ENCODE results near the gene TCL1B.

TCL1B gene

DNA sequence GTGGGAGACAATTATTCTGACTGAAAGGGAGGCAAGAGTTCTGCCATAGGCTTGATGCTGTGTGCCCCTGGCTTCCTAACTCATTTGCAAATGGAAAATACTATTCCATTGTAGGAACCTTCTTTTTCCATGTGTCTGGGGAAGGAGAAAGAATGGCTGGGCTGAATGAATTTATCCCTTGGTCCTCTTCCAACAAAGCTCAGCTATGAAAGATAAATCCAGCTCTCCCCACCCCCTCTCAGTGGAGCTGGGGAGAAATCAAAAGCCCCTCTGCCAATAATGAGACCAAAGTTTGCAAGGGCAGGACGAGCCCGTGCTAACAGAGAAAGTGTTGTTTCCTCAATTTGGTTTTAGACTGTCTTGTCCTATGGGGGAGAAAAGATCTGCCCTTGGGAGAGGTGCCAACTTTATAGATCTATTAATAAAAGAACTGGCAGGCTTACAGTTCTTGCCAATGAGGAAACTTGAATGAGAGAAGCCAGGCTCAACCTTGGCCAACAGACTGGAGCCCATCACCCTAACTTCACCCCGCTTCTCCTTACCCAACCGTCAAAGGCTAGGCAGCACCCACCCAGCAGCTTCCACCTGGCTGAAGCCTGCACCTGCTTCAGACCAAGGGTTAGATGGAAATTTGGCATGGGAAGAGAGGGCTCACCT lies 8.9 kb upstream of the TCL1B start:
- H3K27ac ChIP-seq (ENCODE audit: low read depth, low read length): no peak overlapping the region
- no peak overlapping the region for H3K9ac ChIP-seq (ENCODE audit: low read length)
- H3K4me3 ChIP-seq (ENCODE audit: low read length): no peak overlapping the region
- no peaks in the 10 kb centered on the region for H3K36me3 ChIP-seq (ENCODE audit: control insufficient read depth, insufficient read depth, low read length)
- no peaks in the 10 kb centered on the region for H3K4me1 ChIP-seq (ENCODE audit: control insufficient read depth, insufficient read depth, low read length)
- no peaks in the 10 kb centered on the region for H3K27me3 ChIP-seq (ENCODE audit: control insufficient read depth, insufficient read depth, low read length)

DNA sequence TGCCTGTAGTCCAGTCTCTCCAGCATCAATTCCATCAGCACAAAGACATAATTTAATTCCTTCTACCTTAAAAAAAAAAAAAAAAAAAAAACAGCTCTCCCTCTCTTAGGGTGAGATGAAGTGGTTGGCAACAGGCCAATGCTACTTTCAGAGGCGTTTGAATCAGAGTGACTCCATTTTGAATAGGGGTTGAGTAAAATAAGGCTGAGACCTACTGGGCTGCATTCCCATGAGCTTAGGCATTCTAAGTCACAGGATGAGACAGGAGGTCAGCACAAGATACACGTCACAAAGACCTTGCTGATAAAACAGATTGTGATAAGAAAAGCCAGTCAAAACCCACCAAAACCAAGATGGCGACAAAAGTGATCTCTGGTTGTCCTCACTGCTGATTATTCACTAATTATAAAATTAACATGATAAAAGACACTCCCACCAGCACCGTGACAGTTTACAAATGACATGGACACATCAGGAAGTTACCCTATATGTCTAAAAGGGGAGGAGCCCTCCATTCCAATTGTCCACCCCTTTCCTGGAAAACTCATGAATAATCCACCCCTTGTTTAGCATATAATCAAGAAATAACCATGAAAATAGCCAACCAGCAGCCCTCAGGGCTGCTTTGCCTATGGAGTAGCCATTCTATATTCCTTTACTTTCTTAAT lies 6.9 kb upstream of the TCL1B start:
- Histone ChIP-seq H3K27ac (ENCODE audit: low read depth, low read length) (no peak overlapping the region), H3K36me3 (ENCODE audit: control insufficient read depth, insufficient read depth, low read length) (no peaks in the 10 kb centered on the region), H3K27me3 (ENCODE audit: control insufficient read depth, insufficient read depth, low read length) (no peaks in the 10 kb centered on the region), H3K4me3 (ENCODE audit: low read length) (no peak overlapping the region), H3K9ac (ENCODE audit: low read length) (no peak overlapping the region), H3K4me1 (ENCODE audit: control insufficient read depth, insufficient read depth, low read length) (no peaks in the 10 kb centered on the region)

DNA sequence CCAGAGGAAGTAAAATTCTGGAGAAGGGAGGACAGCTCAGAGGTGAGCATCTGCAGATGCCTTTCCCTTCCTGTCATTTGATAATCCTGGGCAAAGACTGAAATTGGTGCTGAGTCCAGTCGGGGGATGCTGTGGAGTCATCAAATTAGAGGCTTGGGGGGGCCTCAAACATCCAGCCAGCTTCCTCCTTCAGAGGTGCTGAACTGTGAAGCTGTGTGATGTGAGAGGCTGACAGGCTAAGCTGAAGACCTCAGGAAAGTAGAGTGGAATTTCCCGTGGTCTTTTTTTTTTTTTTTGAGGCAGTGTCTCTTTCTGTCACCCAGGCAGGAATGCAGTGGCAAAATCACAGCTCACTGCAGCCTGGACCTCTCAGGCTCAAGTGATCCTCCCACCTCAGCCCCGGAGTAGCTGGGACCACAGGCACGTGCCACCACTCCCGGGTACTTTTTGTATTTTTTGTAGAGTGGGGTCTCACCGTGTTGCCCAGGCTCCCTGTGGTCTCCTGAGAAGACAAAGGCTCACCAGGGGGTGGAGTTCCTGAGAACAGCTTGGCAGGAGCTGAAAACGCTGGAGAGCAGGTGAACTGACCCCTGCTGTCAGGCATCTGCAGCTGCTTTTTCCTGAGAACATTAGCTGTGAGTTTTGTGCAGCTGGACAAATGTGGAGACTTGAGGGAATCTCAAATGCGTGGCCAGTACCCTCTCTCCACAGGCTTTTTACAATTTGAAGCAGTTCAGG lies 6.1 kb upstream of the TCL1B start:
- H3K4me3 ChIP-seq (ENCODE audit: low read length): no peak overlapping the region
- no peaks in the 10 kb centered on the region for H3K36me3 ChIP-seq (ENCODE audit: control insufficient read depth, insufficient read depth, low read length)
- H3K27me3 ChIP-seq (ENCODE audit: control insufficient read depth, insufficient read depth, low read length): no peaks in the 10 kb centered on the region
- no peaks in the 10 kb centered on the region for H3K4me1 ChIP-seq (ENCODE audit: control insufficient read depth, insufficient read depth, low read length)
- no peak overlapping the region for H3K9ac ChIP-seq (ENCODE audit: low read length)
- H3K27ac ChIP-seq (ENCODE audit: low read depth, low read length): no peak overlapping the region

DNA sequence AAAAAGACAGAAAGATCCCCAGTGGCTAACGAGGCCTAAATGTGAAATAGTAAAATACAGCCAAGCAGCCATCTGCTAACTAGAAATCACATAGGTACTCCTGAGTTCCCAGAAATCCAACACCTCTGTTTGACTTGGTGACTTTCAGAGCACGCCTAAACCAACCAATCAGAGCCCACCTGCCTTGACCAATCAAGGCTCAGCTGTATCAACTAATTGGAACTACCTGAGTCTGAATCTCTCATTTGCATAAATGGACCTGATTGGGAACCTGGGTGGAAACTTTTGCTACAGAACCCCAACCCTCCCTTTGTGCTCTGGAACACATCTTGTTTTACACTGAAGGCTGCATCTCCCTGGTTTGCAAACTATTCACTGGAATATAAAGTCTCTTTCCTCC lies 5.1 kb upstream of the TCL1B start:
- no peaks in the 10 kb centered on the region for H3K27me3 ChIP-seq (ENCODE audit: control insufficient read depth, insufficient read depth, low read length)
- H3K4me3 ChIP-seq (ENCODE audit: low read length): no peak overlapping the region
- H3K27ac ChIP-seq (ENCODE audit: low read depth, low read length): no peak overlapping the region
- H3K9ac ChIP-seq (ENCODE audit: low read length): no peak overlapping the region
- no peaks in the 10 kb centered on the region for H3K4me1 ChIP-seq (ENCODE audit: control insufficient read depth, insufficient read depth, low read length)
- no peaks in the 10 kb centered on the region for H3K36me3 ChIP-seq (ENCODE audit: control insufficient read depth, insufficient read depth, low read length)

DNA sequence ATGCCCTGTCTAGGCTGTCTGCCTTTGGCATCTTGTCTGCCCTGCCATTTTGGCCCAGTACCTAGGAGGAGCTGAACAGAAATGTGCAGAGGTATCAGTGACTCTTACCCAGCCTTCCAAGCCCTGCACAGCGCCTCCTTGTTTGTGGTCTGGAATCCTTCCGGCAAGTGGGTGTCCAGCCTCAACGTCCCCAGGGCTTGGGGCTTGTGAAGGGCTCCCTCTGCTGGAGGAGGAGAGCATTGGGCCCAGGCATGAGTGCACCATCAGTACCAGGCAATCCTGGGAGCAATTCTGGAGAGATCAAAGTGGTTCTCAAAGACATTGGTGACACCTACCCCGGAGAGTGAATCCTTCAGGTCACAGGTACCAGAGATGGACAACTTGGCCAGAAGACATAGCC lies 2.4 kb upstream of the TCL1B start:
- no peaks in the 10 kb centered on the region for H3K27me3 ChIP-seq (ENCODE audit: control insufficient read depth, insufficient read depth, low read length)
- H3K4me1 ChIP-seq (ENCODE audit: control insufficient read depth, insufficient read depth, low read length): no peaks in the 10 kb centered on the region
- H3K36me3 ChIP-seq (ENCODE audit: control insufficient read depth, insufficient read depth, low read length): no peaks in the 10 kb centered on the region

DNA sequence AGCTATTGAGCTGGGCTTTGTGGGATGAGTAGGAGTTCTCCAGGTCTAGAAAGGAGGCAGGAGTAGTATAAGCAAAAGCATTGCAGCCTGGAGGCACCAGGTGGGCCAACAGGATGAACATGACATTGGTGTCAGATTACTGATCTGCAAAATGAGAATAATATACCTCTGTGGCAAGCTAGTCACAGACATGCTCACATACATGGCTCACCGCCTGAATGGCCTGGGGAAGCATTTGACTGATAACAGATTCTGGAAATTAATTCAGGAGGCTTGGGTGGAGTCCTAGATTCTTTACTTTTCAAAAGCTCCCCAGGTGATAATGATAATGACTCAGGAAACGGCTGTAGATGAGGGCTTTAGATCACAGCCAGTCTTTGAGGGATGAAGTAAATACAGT lies 709 bp downstream of the TCL1B start:
- no peak overlapping the region for H3K27ac ChIP-seq (ENCODE audit: low read depth, low read length)
- no peaks in the 10 kb centered on the region for H3K4me1 ChIP-seq (ENCODE audit: control insufficient read depth, insufficient read depth, low read length)
- no peak overlapping the region for H3K9ac ChIP-seq (ENCODE audit: low read length)
- H3K4me3 ChIP-seq (ENCODE audit: low read length): no peak overlapping the region
- no peaks in the 10 kb centered on the region for H3K27me3 ChIP-seq (ENCODE audit: control insufficient read depth, insufficient read depth, low read length)
- no peaks in the 10 kb centered on the region for H3K36me3 ChIP-seq (ENCODE audit: control insufficient read depth, insufficient read depth, low read length)

More for the DNA sequence above, 2.4 kb upstream of the TCL1B start:
- H3K9ac ChIP-seq (ENCODE audit: low read length): no peak overlapping the region
- H3K4me3 ChIP-seq (ENCODE audit: low read length): no peak overlapping the region
- no peak overlapping the region for H3K27ac ChIP-seq (ENCODE audit: low read depth, low read length)

DNA sequence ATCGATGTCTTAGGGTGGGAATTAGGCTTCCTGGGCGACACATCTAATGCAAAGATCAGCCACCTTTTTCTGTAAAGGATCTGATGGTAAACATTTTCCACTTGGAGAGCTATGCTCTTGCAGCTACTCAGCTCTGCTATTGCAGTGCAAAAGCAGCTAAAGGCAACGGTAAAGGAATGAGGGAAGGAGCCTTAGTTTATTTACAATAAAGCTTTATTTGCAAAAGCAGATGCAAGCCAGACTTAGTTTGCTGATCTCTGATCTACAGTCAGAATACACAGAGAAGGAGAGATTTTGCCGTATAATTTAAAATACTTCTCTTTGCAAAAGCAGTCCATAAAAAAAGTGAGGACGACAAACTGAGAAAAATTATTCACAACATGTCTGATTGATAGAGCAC lies 3.2 kb downstream of the TCL1B start:
- no peak overlapping the region for H3K4me3 ChIP-seq (ENCODE audit: low read length)
- no peaks in the 10 kb centered on the region for H3K4me1 ChIP-seq (ENCODE audit: control insufficient read depth, insufficient read depth, low read length)
- H3K27ac ChIP-seq (ENCODE audit: low read depth, low read length): no peak overlapping the region
- no peaks in the 10 kb centered on the region for H3K36me3 ChIP-seq (ENCODE audit: control insufficient read depth, insufficient read depth, low read length)
- no peak overlapping the region for H3K9ac ChIP-seq (ENCODE audit: low read length)
- no peaks in the 10 kb centered on the region for H3K27me3 ChIP-seq (ENCODE audit: control insufficient read depth, insufficient read depth, low read length)

DNA sequence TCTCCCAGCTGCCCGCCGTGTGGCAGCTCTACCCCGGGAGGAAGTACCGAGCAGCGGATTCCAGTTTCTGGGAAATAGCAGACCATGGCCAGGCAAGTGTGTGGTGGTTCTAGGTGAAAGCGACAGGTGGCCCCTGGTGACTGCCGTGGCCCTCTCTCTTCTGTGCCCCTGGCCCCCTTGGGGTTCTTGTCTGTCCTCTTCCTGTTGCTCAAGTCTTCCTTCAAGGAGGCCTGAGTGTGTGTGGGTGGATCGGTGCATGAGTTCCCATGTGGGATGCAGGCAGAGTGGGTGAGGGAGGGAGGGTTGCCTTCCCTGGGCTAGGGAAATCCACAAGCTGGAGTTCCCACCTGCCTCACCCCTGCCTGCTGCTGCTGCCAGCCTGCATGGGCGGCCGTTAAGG lies 4.6 kb downstream of the TCL1B start:
- no peak overlapping the region for H3K4me3 ChIP-seq (ENCODE audit: low read length)
- H3K9ac ChIP-seq (ENCODE audit: low read length): no peak overlapping the region
- H3K4me1 ChIP-seq (ENCODE audit: control insufficient read depth, insufficient read depth, low read length): no peaks in the 10 kb centered on the region
- H3K36me3 ChIP-seq (ENCODE audit: control insufficient read depth, insufficient read depth, low read length): no peaks in the 10 kb centered on the region
- H3K27ac ChIP-seq (ENCODE audit: low read depth, low read length): no peak overlapping the region
- H3K27me3 ChIP-seq (ENCODE audit: control insufficient read depth, insufficient read depth, low read length): no peaks in the 10 kb centered on the region

DNA sequence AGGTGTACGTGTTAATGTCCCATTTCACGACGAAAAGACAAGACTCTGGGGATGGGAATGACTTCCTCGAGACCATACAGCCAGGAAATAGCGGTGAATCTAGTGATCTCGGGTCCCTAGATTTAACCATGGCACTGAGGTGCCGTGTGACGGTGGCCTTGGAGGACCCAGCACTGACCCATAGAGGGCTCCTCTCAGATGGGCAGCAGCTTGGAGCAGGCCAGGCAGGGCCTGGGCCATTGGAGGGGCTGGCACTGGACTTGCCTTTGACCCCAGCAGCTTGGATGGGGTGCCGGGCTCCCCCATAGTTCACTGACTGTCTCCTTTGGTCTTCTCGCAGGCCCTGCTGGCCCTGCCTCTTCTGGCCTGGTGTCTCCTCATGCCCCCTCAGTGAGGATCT lies 5.4 kb downstream of the TCL1B start:
- no peak overlapping the region for H3K9ac ChIP-seq (ENCODE audit: low read length)
- H3K4me3 ChIP-seq (ENCODE audit: low read length): no peak overlapping the region
- no peaks in the 10 kb centered on the region for H3K4me1 ChIP-seq (ENCODE audit: control insufficient read depth, insufficient read depth, low read length)
- no peaks in the 10 kb centered on the region for H3K36me3 ChIP-seq (ENCODE audit: control insufficient read depth, insufficient read depth, low read length)
- no peaks in the 10 kb centered on the region for H3K27me3 ChIP-seq (ENCODE audit: control insufficient read depth, insufficient read depth, low read length)
- no peak overlapping the region for H3K27ac ChIP-seq (ENCODE audit: low read depth, low read length)

DNA sequence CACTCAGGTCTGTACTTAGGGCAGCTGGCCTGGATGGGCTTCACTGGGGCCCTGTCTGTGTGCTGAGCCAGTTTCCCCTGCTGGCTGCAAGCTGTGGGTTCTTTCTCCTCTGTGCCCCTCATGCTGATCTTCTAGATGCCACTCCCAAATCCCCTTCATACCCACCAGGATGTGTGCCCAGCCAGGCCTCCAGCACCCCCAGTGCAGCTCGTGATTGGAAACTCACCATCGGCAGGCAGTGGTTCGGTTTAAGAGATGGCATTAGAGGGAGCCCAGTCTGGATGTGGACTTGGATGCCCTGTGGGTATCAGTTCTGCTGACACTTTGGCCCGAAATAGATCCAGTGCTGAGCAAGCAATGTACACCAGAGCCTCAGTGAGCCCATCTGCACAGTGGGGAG lies 5.9 kb downstream of the TCL1B start:
- no peak overlapping the region for H3K4me3 ChIP-seq (ENCODE audit: low read length)
- H3K4me1 ChIP-seq (ENCODE audit: control insufficient read depth, insufficient read depth, low read length): no peaks in the 10 kb centered on the region
- no peaks in the 10 kb centered on the region for H3K36me3 ChIP-seq (ENCODE audit: control insufficient read depth, insufficient read depth, low read length)
- H3K9ac ChIP-seq (ENCODE audit: low read length): no peak overlapping the region
- H3K27ac ChIP-seq (ENCODE audit: low read depth, low read length): no peak overlapping the region
- no peaks in the 10 kb centered on the region for H3K27me3 ChIP-seq (ENCODE audit: control insufficient read depth, insufficient read depth, low read length)

DNA sequence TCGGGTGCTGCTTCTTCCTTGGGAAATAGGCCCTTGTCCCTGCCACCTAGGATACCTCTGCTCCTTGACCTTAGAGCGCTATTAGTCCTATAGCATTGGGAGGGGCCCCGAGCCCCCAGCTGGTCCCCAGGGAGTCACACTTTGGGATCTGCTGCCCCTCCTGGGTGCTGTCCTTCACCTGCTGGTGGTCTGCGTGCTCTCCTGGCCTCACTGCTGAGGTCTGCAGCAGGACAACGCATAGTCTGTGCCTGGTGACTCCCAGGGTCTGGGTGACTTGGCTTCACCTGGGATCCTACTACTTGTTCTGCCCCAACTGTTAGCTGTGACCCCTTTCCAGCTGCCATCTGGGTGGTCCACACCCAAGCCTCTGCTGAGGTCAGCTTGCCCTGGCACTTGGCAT lies 8.8 kb downstream of the TCL1B start:
- no peaks in the 10 kb centered on the region for H3K36me3 ChIP-seq (ENCODE audit: control insufficient read depth, insufficient read depth, low read length)
- no peak overlapping the region for H3K4me3 ChIP-seq (ENCODE audit: low read length)
- no peaks in the 10 kb centered on the region for H3K27me3 ChIP-seq (ENCODE audit: control insufficient read depth, insufficient read depth, low read length)
- H3K9ac ChIP-seq (ENCODE audit: low read length): no peak overlapping the region
- no peak overlapping the region for H3K27ac ChIP-seq (ENCODE audit: low read depth, low read length)
- H3K4me1 ChIP-seq (ENCODE audit: control insufficient read depth, insufficient read depth, low read length): no peaks in the 10 kb centered on the region

DNA sequence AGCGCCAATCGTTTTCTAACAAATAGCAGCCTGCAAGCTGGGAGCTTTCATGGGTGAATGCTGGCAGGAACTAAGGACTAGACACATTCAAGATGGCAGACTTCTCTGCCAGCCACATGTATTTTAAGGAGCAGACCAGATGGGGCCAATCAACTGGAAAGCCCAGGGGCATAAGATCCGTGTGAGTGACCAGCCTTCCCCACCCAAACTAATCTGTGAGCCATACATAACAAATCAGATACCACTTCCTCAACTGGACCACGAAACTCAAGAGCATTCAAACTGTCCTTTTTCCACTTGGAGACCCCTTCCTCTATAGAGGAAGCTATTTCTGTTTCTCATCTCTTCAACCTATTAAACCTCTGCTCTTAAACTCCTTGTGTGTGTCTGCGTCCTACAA lies 9.7 kb downstream of the TCL1B start:
- H3K36me3 ChIP-seq (ENCODE audit: control insufficient read depth, insufficient read depth, low read length): no peaks in the 10 kb centered on the region
- H3K4me1 ChIP-seq (ENCODE audit: control insufficient read depth, insufficient read depth, low read length): no peaks in the 10 kb centered on the region
- H3K27me3 ChIP-seq (ENCODE audit: control insufficient read depth, insufficient read depth, low read length): no peaks in the 10 kb centered on the region
- no peak overlapping the region for H3K27ac ChIP-seq (ENCODE audit: low read depth, low read length)
- no peak overlapping the region for H3K4me3 ChIP-seq (ENCODE audit: low read length)
- no peak overlapping the region for H3K9ac ChIP-seq (ENCODE audit: low read length)

DNA sequence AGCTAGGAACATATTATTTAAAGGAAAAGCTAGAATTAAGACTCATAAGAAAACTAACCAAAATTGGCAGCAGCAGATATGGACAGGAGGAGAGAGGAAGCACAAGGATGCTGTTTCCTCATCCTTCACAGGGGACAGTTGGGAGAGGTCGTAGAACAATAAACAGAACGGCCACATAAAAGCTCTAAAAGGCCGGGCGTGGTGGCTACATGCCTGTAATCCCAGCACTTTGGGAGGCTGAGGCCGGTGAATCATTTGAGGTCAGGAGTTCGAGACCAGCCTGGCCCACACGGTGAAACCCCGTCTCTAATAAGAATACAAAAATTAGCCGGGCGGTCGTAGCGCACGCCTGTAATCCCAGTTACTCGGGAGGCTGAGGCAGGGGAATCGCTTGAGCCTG lies 10.5 kb downstream of the TCL1B start:
- Histone ChIP-seq H3K27me3 (ENCODE audit: control insufficient read depth, insufficient read depth, low read length) (no peaks in the 10 kb centered on the region), H3K4me1 (ENCODE audit: control insufficient read depth, insufficient read depth, low read length) (no peaks in the 10 kb centered on the region), H3K4me3 (ENCODE audit: low read length) (no peak overlapping the region), H3K27ac (ENCODE audit: low read depth, low read length) (no peak overlapping the region), H3K36me3 (ENCODE audit: control insufficient read depth, insufficient read depth, low read length) (no peaks in the 10 kb centered on the region), H3K9ac (ENCODE audit: low read length) (no peak overlapping the region)

Data from rectal smooth muscle tissue (tissue), 1 donor.